WI38 (cell line): ENCODE results near the gene SH3RF3.

Source experiments
- H3K4me3 ChIP-seq: 2 replicates; pipeline ENCODE4 v1.5.1; 2011; ENCODE audit warnings: low read depth, mild to moderate bottlenecking, control low read depth, low read length
- CTCF ChIP-seq: IDR thresholded peaks from 2 replicates; pipeline ENCODE4 v1.5.1; 2012; ENCODE audit warnings: low read depth, mild to moderate bottlenecking, control low read depth, low read length

The SH3RF3 gene

GRCh38 chr2:109085912-109086742 lies 42.9 kb upstream of the SH3RF3 start:
- H3K4me3 ChIP-seq: no peak overlapping the region
- TF ChIP-seq CTCF: no peak

- no peak overlapping the region for H3K4me3 ChIP-seq
- no peak for TF ChIP-seq CTCF
These were observed 42.3 kb upstream of the SH3RF3 start for GRCh38 chr2:109086743-109087020.

GRCh38 chr2:109087055-109087663 lies 41.8 kb upstream of the SH3RF3 start:
- TF ChIP-seq CTCF: no peak
- H3K4me3 ChIP-seq: no peak overlapping the region

GRCh38 chr2:109089602-109090300 lies 39.3 kb upstream of the SH3RF3 start:
- H3K4me3 ChIP-seq: no peak overlapping the region

GRCh38 chr2:109091526-109091925 lies 37.5 kb upstream of the SH3RF3 start:
- TF ChIP-seq CTCF: no peak
- H3K4me3 ChIP-seq: no peak overlapping the region

More at GRCh38 chr2:109089602-109090300, 39.3 kb upstream of the SH3RF3 start:
- TF ChIP-seq CTCF: no peak

GRCh38 chr2:109094144-109094543 lies 34.9 kb upstream of the SH3RF3 start:
- H3K4me3 ChIP-seq: no peak overlapping the region
- TF ChIP-seq CTCF: no peak
